HG03558 (cell line): ENCODE data around the gene RIOX2.
A peak's percentile ranks its signal among the peaks of the same experiment; 100 is the strongest.
"Not testable (repeated sequence)": the region's sequence is repeated elsewhere in the genome, so short reads cannot be mapped to it uniquely, and the experiment has no call there.

Source experiments
- ATAC-seq: cut with Tn5 transposase; IDR thresholded peaks from one replicate; pipeline ENCODE4 v1.9.1; 2021; ENCODE audit warnings: moderate number of reproducible peaks; ENCODE audit not compliant: unreplicated experiment; ENCODE audit errors: extremely low read depth

Gene RIOX2

DNA sequence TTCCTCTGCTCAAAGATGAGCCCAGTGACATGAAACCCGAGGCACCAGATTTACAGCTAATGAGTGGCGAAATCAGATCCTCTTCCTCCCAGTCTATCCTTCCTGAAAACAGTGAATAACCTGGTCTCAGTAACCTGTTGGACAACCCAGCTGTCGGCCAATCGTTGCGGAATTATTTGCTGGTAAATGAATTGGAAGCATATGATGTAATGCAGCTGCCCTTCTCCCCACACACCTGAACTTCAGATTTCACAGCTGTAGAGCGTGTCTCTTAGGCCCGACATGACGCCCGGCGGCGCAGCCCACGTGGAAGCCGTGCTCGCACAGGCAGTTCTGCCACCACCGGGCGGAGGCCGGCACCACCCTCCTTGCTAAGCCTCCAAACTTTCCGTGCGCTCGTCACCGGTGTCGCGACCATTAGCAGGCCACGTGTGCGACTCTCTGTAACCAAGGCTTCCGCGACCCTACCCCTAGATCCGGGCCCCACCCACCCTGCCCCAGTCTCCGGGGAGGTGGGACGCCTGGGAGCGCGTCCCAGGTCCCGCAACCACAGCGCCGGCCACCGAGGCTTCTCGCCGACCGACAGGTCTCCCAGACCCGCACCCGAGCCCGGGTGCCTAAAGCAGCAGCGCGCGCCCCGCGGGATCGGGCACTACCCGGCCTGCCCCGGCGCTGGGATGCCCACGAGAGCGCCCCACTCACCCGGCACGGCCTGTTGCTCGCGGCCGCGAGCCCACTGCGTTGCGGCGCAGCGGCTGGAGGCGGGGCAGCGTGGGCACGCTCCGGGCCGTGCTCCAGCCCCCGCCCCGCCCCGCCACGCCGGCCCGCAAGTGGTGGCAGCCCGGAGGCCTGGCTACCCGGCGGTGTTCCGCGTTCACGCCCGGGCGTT is at the start of gene RIOX2:
RIOX2 (minus strand) TSS at position 753 of the 889 bp plus-strand sequence. CDS start 4,838 bp downstream, outside the sequence.
- ATAC-seq: peak; percentile 73

- ATAC-seq: no peak
These were observed 48.2 kb upstream of the RIOX2 start for GRCh38 chr3:98020412-98020811.

GRCh38 chr3:98018301-98018700 is 46.1 kb upstream of the RIOX2 start:
- ATAC-seq: no peak

DNA sequence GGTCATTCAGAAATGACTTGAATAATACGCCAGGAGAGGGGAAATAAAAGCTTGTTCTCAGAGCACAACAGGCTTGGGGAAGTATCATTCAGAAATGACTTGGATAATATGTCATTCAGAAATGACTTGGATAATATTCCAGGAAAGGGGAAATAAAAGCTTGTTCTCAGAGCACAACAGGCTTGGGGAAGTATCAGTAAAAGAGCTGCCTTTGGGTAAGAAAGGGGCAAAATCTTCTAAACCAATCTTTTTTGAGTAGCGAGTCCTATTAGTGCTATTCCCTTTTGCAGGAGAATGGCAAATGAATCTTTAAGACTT is 42.0 kb upstream of the RIOX2 start:
- ATAC-seq: no peak

DNA sequence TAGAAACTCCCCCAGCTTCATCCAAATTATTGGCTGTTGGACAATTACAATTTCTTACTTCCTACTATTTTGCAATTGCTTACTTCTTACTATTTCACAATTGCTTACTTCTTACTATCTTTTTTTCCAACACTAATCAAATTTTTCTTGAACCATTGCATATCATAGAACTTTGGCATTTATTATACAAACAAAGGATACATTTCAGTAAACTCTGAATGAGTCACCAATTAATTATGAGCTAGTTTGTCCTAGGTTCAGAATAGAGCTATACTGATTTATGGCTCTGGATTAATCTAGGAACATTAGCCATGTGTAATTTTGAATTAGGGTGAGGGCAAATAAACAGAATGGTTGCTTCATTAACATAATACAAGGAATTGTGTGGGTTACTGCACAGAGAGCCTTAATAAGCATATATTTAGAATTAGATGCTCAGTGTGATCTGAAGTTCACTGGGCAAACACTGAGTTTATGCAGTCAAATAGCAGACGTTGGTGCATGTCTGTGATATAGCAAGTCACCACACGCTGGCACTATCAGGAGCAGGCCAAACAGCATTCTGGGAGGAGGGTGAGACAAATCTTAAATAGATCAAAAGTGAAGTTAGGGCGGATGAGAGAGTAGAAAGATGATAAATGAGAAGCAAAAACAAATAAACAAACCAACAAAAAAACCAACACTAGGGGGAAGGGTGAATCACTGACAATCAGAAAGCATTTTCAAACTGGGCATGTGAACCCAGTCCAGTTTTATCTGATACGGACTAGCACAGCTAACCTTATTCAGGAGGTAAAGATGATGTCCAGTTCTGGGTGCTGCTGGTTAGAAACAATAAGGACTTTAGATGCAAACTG is 41.4 kb upstream of the RIOX2 start:
- no peak for ATAC-seq

DNA sequence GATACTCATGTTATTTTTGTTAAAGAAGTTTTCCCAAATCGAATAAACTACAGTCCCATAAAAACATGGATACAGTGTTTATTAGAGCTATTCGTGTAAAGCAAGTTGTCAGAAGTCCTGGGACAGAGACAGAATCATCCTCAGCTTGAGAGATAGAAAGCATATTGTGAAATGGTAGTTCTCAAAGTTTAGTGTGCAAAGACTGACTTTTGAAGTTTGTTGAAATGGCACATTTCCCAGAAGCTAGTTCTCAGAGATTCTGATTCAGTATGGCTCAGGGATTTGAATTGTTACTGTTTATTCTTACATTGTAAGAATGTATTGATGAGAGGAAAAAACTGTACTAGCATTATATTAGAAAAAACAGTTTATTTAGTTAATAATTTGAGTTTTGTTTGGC is 40.7 kb upstream of the RIOX2 start:
- no peak for ATAC-seq

GRCh38 chr3:98010883-98011449 is 38.7 kb upstream of the RIOX2 start:
- ATAC-seq: not testable (repeated sequence)

GRCh38 chr3:98010194-98010882 is 38.1 kb upstream of the RIOX2 start:
- ATAC-seq: no peak

DNA sequence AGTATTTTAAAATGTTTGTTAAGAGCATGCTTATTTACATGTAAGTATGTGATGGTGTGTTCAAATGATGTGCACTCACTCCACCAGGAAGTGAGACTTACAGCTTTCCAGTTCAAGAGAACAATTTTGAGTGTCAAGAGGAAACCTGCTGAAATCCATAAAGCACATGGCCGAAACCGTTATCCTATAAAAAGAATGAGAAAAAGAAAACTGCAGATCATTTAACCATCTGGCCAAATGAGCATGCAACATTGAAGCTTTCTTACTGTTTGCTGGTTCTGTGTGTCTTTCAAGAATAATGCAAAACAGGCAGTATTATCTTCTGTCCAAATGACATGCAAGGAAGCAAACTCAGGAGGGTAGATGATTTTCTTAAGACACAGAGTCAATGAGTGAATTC is 36.6 kb upstream of the RIOX2 start:
- peak; percentile 33 for ATAC-seq

DNA sequence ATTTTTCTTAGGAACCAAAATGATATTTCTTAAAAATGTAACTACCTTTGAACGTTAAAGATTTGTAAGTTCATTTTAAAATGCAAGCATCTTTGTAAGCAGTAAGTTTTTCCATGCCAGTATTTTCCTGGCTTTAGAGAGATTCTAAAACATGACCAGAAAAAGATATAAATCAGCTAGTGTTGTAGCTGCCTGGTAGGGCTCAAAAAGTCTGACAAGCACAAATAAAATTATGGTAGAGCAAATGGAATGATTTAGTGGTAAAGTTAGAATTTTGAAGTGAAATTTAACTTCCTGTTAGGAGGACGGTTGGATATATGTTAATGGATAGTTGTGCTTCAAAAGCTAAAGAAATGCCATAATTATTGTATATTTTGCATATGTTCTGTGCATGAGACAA is 33.2 kb upstream of the RIOX2 start:
- no peak for ATAC-seq

- ATAC-seq: no peak
These were observed 32.5 kb upstream of the RIOX2 start for GRCh38 chr3:98004721-98005120.

DNA sequence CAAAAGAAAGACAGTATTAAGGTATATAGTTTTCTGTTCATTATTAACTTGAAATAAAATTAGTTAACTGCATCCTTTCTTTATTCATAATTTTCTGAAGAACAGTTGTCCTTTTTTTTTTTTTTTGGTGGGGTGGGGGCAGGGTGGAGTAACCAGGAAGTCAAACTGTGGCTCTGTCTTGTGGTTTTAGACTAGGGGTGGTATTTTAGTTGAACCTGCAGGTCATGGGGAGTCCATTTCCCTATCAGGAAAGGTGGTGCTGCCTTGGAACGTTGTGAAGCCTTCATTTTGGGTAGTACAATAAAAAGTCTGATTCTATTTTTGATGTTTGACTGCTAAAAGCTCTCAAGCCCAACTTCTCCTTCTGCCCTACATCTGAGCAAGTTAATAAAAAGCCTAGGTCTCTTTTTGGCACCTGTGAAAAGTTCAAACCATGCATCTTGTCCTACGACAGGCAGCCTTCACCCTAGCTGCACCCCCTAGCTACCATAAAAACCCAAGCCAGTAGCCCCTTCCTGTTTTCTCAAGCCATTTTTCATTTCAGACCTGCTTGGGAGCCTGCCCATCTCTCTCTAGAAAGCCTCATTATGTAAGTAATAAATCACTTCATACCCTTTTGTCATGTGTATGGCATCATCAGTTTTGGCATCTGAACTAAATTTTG is 31.2 kb upstream of the RIOX2 start:
- ATAC-seq: peak; percentile 53

DNA sequence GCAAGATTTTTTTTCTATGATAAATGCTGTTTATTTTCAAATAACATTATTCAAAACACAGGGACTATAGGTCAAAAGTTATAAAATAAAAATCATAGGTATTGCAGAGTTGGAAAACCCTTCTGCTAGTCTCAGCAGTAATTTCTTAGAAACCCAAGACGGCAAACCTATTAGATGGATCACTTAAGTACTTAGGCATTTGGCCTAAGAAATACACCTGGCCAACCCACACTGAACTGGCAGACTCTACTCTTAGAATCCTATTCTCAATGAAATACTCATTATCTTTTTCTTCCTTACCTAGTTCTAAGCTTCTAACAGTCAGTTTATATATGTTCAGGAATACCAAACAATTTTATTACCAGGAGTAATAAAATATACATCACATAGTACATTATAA is 30.5 kb upstream of the RIOX2 start:
- ATAC-seq: no peak

DNA sequence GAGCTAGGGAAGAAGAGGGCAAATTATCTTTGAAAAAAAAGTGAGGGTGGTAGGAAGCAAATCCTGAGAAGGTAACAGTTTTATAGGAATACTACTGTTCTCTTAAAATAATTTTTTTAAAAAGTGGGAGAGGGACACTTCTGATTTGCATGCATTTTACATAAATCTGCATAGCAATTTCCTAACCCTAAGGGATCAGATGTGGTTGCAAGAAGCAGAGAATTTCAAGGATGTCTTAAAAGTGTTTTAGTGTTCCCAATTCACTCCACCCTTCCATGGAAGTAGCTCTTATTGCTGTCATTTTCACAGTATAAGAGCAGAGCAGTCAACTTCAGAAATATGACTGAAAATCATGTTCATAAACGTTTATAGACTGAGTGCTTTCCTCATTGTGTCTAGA is 27.8 kb upstream of the RIOX2 start:
- no peak for ATAC-seq

DNA sequence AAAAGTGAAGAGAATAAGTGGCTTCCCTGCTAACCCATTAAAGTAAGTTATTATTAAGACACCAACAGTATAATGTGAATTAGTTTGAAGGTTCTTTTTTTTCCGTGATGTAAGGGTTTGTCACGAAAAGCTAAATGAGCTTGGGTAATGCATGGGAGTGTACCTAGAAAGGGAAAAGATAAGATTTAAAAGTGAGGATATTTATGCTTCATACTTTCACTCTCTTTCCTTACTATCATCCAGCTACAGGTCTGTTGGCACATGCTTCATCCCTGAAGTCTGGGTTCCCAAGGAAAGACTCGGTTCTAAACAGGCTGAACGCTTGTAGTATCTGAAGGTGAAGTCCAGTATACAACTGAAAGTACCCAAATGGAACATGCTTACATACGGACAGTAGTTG is 26.9 kb upstream of the RIOX2 start:
- ATAC-seq: no peak

DNA sequence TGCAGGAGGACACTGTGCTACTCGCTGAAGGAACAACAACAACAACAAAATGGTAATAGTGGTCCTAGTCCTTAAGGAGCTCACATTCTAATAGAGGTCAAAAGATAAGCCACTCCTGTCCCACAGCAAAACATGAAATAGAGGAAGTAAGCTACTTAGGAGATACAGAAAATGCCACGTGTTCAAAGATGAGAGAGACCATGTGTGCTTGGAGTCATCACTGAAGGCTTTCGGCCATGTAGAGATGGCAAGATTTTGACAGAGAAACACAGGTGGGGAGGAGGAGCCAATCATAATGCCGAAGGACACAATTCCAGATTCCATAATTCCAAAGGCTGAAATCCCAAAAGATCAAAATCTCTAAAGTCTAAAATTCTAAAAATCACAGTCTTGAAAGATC is 24.8 kb upstream of the RIOX2 start:
- no peak for ATAC-seq

DNA sequence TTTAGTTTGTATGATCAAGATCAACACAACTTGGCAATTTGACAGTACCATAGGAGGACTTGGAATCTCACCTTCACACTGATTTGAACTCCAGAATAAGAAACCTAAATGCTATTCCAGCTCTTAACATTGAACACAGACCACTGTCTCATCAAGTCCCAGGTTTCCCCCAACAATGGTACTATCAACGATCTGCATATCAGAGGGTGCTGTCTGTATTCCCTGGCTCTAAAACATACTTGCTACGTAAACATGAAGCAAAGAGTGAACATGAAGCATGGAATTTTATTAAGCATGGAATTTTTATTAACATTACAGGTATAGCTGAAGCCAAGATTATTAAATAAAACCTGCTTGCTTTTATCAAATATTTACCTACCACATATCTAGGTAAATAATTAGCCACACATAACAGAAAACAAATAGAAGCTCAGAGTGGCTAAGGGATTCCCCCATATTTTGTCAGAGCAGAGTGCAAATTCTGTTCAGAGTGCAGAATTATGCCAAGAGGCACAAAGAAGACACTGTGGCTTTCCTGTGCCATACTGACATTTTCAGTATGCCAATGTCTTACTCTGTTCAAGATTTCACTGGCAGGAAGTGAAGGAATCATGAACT is 22.2 kb upstream of the RIOX2 start:
- ATAC-seq: no peak

- no peak for ATAC-seq
These were observed 21.3 kb upstream of the RIOX2 start for GRCh38 chr3:97993526-97993925.

- ATAC-seq: no peak
These were observed 20.4 kb upstream of the RIOX2 start for GRCh38 chr3:97992547-97993173.
